GM12878 (cell line): Measurements from ENCODE around the gene RHPN2. TPM values are rescaled to one million over a fixed set of nuclear protein-coding genes. Genes with fewer than 3 reads are reported as not detected.
"Not testable (repeated sequence)": the region's sequence is repeated elsewhere in the genome, so short reads cannot be mapped to it uniquely, and the experiment has no call there.

Experiments
- ATAC-seq: fragments of 200-7000 bp; cut with Tn5 transposase; 3 replicates; pipeline ENCODE4 v1.9.1; 2020; ENCODE audit warnings: mild to moderate bottlenecking, moderate library complexity
- BruUV-seq: library from RNA; stranded (reverse); fragments of 400-500 nt; replicated peaks from 2 replicates; lab custom pipeline; 2021; lab: Mats Ljungman, UMichigan
- CTCF ChIA-PET: fragments of 300-600 bp; sonication (Branson Sonifier 250); formaldehyde crosslinking; extraction: SDS; loops from one replicate; lab custom pipeline; 2021; ENCODE audit warnings: inconsistent platforms; lab: Yijun Ruan, JAX
- POLR2A ChIA-PET: fragments of 350-600 bp; formaldehyde crosslinking; extraction: SDS; loops from one replicate; lab custom pipeline; 2021; ENCODE audit warnings: inconsistent platforms; lab: Charles Lee
- RAD21 ChIA-PET: fragments of 300-600 bp; sonication (Branson Sonifier 250); formaldehyde crosslinking; loops from one replicate; lab custom pipeline; 2023; ENCODE audit warnings: antibody characterized with exemption; ENCODE audit not compliant: unreplicated experiment; lab: Charles Lee
- SMC1A ChIA-PET: fragments of 300-600 bp; sonication (Branson Sonifier 250); formaldehyde crosslinking; loops from one replicate; lab custom pipeline; 2023; ENCODE audit not compliant: unreplicated experiment, uncharacterized antibody; lab: Charles Lee
- DNase-seq: peaks from one replicate; pipeline ENCODE4 v3.0.0-alpha.2; 2011; ENCODE audit warnings: low read depth, low spot score
- FAIRE-seq: peaks from 3 replicates; lab custom pipeline; 2011; peaks lifted over from hg19 to GRCh38; lab: Jason Lieb, UNC
- H2AFZ ChIP-seq: 2 replicates; pipeline ENCODE4 v1.6.0; 2011; ENCODE audit warnings: low read depth, low read length, control low read depth; ENCODE audit not compliant: control insufficient read depth
- H3K27ac ChIP-seq: 2 replicates; pipeline ENCODE4 v1.5.1; 2011; ENCODE audit warnings: control low read depth; ENCODE audit not compliant: control insufficient read depth, insufficient read depth
- H3K27me3 ChIP-seq, 2 experiments: replicated peaks in 1 of 2; 2 replicates each; pipeline versions ENCODE4 v1.6.0 to v1.6.1; 2011; ENCODE audit warnings: low read length in 1 of 2; ENCODE audit not compliant: control insufficient read depth in 2 of 2, insufficient read depth in 2 of 2
- H3K36me3 ChIP-seq, 2 experiments: 2 replicates each; pipeline ENCODE4 v1.5.1; 2011; ENCODE audit warnings: low read length in 1 of 2; ENCODE audit not compliant: control insufficient read depth in 2 of 2, insufficient read depth in 2 of 2
- H3K4me1 ChIP-seq: 2 replicates; pipeline ENCODE4 v1.6.1; 2011; ENCODE audit warnings: mild to moderate bottlenecking, low read length, moderate library complexity, mixed read lengths; ENCODE audit not compliant: control insufficient read depth, insufficient read depth
- H3K4me2 ChIP-seq: 2 replicates; pipeline ENCODE4 v1.6.0; 2011; ENCODE audit warnings: control low read depth; ENCODE audit not compliant: control insufficient read depth, insufficient read depth
- H3K4me3 ChIP-seq: fragments of 200-600 bp; sonication (generic); 2 replicates; pipeline ENCODE4 v1.5.1; 2016
- H3K79me2 ChIP-seq: 2 replicates; pipeline ENCODE4 v1.6.0; 2011; ENCODE audit warnings: low read length; ENCODE audit not compliant: control insufficient read depth, insufficient read depth
- H3K9ac ChIP-seq: 2 replicates; pipeline ENCODE4 v1.8.0; 2011; ENCODE audit warnings: low read length, control low read depth, mixed read lengths; ENCODE audit not compliant: control insufficient read depth, insufficient read depth
- H3K9me3 ChIP-seq: replicated peaks from 3 replicates; pipeline ENCODE4 v1.5.1; 2011; ENCODE audit warnings: mild to moderate bottlenecking, low read length; ENCODE audit not compliant: control insufficient read depth, insufficient read depth
- H4K20me1 ChIP-seq: 2 replicates; pipeline ENCODE4 v1.6.0; 2011; ENCODE audit not compliant: control insufficient read depth, insufficient read depth
- ATF3 ChIP-seq: IDR thresholded peaks from 2 replicates; pipeline ENCODE4 v1.6.1; 2011; ENCODE audit warnings: low read depth, mild to moderate bottlenecking, low read length, moderate library complexity, borderline replicate concordance; ENCODE audit errors: extremely low read depth
- BRCA1 ChIP-seq: IDR thresholded peaks from 2 replicates; pipeline ENCODE4 v1.6.1; 2011; ENCODE audit warnings: low read depth, low read length, improper control_type of control experiment
- CBFB ChIP-seq: IDR thresholded peaks from 2 replicates; pipeline ENCODE4 v1.6.1; 2016; ENCODE audit warnings: antibody characterized with exemption, low read depth
- EGR1 ChIP-seq, 2 experiments: IDR thresholded peaks; 1 replicate in 1 of 2; 2 replicates in 1 of 2; pipeline ENCODE4 v1.6.1; 2011 to 2012; ENCODE audit warnings: low read depth in 2 of 2, low read length in 2 of 2, borderline replicate concordance in 1 of 2, mild to moderate bottlenecking in 1 of 2, moderate library complexity in 1 of 2
- HDAC6 ChIP-seq: fragments of 200-600 bp; sonication (generic); IDR thresholded peaks from one replicate; pipeline ENCODE4 v1.8.0; 2017; ENCODE audit warnings: antibody characterized with exemption; ENCODE audit not compliant: unreplicated experiment
- JUNB ChIP-seq: IDR thresholded peaks from 2 replicates; pipeline ENCODE4 v1.6.1; 2016; ENCODE audit warnings: antibody characterized with exemption, mild to moderate bottlenecking
- NFXL1 ChIP-seq: fragments of 450-650 bp; IDR thresholded peaks from 2 replicates; pipeline ENCODE4 v1.6.1; 2017; ENCODE audit warnings: antibody characterized with exemption, mild to moderate bottlenecking, borderline replicate concordance
- NFYA ChIP-seq: IDR thresholded peaks from 2 replicates; pipeline ENCODE4 v1.6.1; 2011; ENCODE audit warnings: low read depth, mild to moderate bottlenecking, low read length, improper control_type of control experiment, borderline replicate concordance
- NR2F1 ChIP-seq: fragments of 450-650 bp; conservative IDR thresholded peaks from 2 replicates; pipeline ENCODE4 v1.6.1; 2017; ENCODE audit warnings: mild to moderate bottlenecking
- PAX5 ChIP-seq: IDR thresholded peaks from 2 replicates; pipeline ENCODE4 v1.6.1; 2011; ENCODE audit warnings: low read depth, low read length, borderline replicate concordance
- PAX8 ChIP-seq: fragments of 450-650 bp; IDR thresholded peaks from 2 replicates; pipeline ENCODE4 v1.6.1; 2017; ENCODE audit warnings: mild to moderate bottlenecking, moderate library complexity
- RUNX3 ChIP-seq: IDR thresholded peaks from 2 replicates; pipeline ENCODE4 v1.6.1; 2012; ENCODE audit warnings: low read length, inconsistent platforms
- SMARCA5 ChIP-seq: fragments of 450-650 bp; IDR thresholded peaks from 2 replicates; pipeline ENCODE4 v1.6.1; 2017; ENCODE audit warnings: mild to moderate bottlenecking
- SREBF2 ChIP-seq: IDR thresholded peaks from 2 replicates; pipeline ENCODE4 v1.6.1; 2012; ENCODE audit warnings: mild to moderate bottlenecking, low read length
- TBL1XR1 ChIP-seq: IDR thresholded peaks from 2 replicates; pipeline ENCODE4 v1.6.1; 2012; ENCODE audit warnings: low read depth, low read length, improper control_type of control experiment
- ZBTB4 ChIP-seq: fragments of 450-650 bp; formaldehyde crosslinking; IDR thresholded peaks from 2 replicates; pipeline ENCODE4 v1.4.0; 2022; ENCODE audit warnings: mild to moderate bottlenecking, moderate library complexity
- ZNF274 ChIP-seq: IDR thresholded peaks from one replicate; pipeline ENCODE4 v1.8.0; 2011; ENCODE audit not compliant: insufficient read length, insufficient read depth
- WGBS: methylation state at CpG from one replicate; pipeline ENCODE4 v1.1.6; 2016; ENCODE audit warnings: low lambda C conversion rate; ENCODE audit not compliant: insufficient replicate concordance, insufficient coverage; ENCODE audit errors: missing lambda C conversion rate; 5-methylcytosine and 5-hydroxymethylcytosine counted together
- in situ Hi-C: fragments of 300-500 bp; cut with MboI; formaldehyde crosslinking; loops from 9 replicates; pipeline ENCODE4 v1.14.3; 2018; ENCODE audit warnings: mixed read lengths
- intact Hi-C: fragments of 100-400 bp; cut with micrococcal nuclease; formaldehyde crosslinking; loops from one replicate; pipeline ENCODE4 v1.14.2; 2022; ENCODE audit not compliant: unreplicated experiment
- polyA plus RNA-seq, 11 experiments: library from polyadenylated mRNA; depleted of rRNA in 4 of 11; unstranded in 6 of 11; stranded (reverse) in 5 of 11; fragments of >200 nt; fragmentation: Nextera tagmentation in 4 of 11; fragmentation: Illumina TruSeq in 1 of 11; extraction: Ambion mirVana in 4 of 11; extraction: Trizol in 1 of 11; gene quantifications; 1 replicate in 1 of 11; 2 replicates in 10 of 11; pipeline versions ENCODE4 v1.2.1 to v1.2.3, GENCODE V29; 2011 to 2016; ENCODE audit warnings: inconsistent platforms in 2 of 11, missing spikeins in 2 of 11, low read depth in 1 of 11
- total RNA-seq, 4 experiments: library from RNA; depleted of rRNA in 3 of 4; stranded (reverse); fragments of >200 nt in 3 of 4; fragmentation: Illumina TruSeq in 1 of 4; extraction: Trizol in 1 of 4; gene quantifications; 2 replicates each; pipeline versions ENCODE4 v1.2.1 to v1.2.3, GENCODE V29; 2013 to 2021

The RHPN2 gene
- total and polyA plus RNA-seq, 10 of the 15 experiments (the other 5 are each of a cell fraction or from before 2014, with no cell fraction given), result 0.71 to 7.4 (median 3.7) TPM

GRCh38 chr19:32941273-32941672, 123.4 kb downstream of the RHPN2 start:
- SMC1A ChIA-PET, H3K79me2 ChIP-seq, H3K36me3 ChIP-seq, H3K4me1 ChIP-seq, DNase-seq, ATAC-seq, H3K4me3 ChIP-seq, H4K20me1 ChIP-seq, FAIRE-seq, H2AFZ ChIP-seq, H3K27ac ChIP-seq, intact Hi-C loops, in situ Hi-C loops, POLR2A ChIA-PET, H3K9ac ChIP-seq, BruUV-seq, H3K4me2 ChIP-seq, H3K27me3 ChIP-seq, H3K9me3 ChIP-seq: not testable (repeated sequence)
- CTCF ChIA-PET, result interaction anchor here (1.2 kb wide), 1 partner anchor 34 kb away, joined by 4 read pairs; no protein-coding TSS in a partner anchor
- RAD21 ChIA-PET, result interaction anchor here (0.6 kb wide), 1 partner anchor 64 kb away, joined by 3 read pairs; no protein-coding TSS in a partner anchor
- WGBS, result 80% methylated on average over 5 of the region's 5 CpGs

GRCh38 chr19:32936065-32936464, 128.6 kb downstream of the RHPN2 start:
- CTCF ChIA-PET, result no interaction called here
- no peak overlapping the region for H3K27ac ChIP-seq
- WGBS, result 96% methylated on average over 8 of the region's 8 CpGs
- intact Hi-C loops (no loop called here), in situ Hi-C loops (no loop called here)
- FAIRE-seq (no peak), DNase-seq (no peak), ATAC-seq (no peak)
- H3K27me3 ChIP-seq, result no peaks in the 10 kb centered on the region
- H3K36me3 ChIP-seq, result no peaks in the 10 kb centered on the region
- no peak overlapping the region for H2AFZ ChIP-seq
- no peaks in the 10 kb centered on the region for H3K9me3 ChIP-seq
- no peak overlapping the region for H3K4me3 ChIP-seq
- no peaks in the 10 kb centered on the region for H3K4me1 ChIP-seq
- SMC1A ChIA-PET, result no interaction called here
- BruUV-seq, result no TSS peak
- RAD21 ChIA-PET, result no interaction called here
- no peaks in the 10 kb centered on the region for H3K79me2 ChIP-seq
- H3K4me2 ChIP-seq, result no peak overlapping the region
- no peak overlapping the region for H3K9ac ChIP-seq
- POLR2A ChIA-PET, result no interaction called here
- H4K20me1 ChIP-seq, result no peaks in the 10 kb centered on the region
- TF ChIP-seq TBL1XR1 (no peak), NFXL1 (no peak), RUNX3 (no peak), NR2F1 (no peak), ZNF274 (no peak), BRCA1 (no peak), PAX8 (no peak), ZBTB4 (no peak), HDAC6 (no peak), SMARCA5 (no peak), ATF3 (no peak), EGR1 (IDR thresholded peaks at IDR 0.05; ENCODE audit: borderline replicate concordance in 1 of 2, low read depth in 2 of 2, low read length in 2 of 2) (no peak), JUNB (no peak), CBFB (no peak), NFYA (no peak), SREBF2 (no peak), PAX5 (no peak)
